Stimulated activated CD4-positive, alpha-beta T cell treated with anti-CD3 and anti-CD28 coated beads, Interleukin-2, amount 100 ng/mL, for 4 hours (primary cell): ENCODE measurements around the gene PTPRA.
A peak's percentile ranks its signal among the peaks of the same experiment; 100 is the strongest.

Experiments used
- DNase-seq: peaks from one replicate; pipeline ENCODE4 v3.0.0-alpha.2; 2020; ENCODE audit warnings: low read depth

The PTPRA gene

DNA sequence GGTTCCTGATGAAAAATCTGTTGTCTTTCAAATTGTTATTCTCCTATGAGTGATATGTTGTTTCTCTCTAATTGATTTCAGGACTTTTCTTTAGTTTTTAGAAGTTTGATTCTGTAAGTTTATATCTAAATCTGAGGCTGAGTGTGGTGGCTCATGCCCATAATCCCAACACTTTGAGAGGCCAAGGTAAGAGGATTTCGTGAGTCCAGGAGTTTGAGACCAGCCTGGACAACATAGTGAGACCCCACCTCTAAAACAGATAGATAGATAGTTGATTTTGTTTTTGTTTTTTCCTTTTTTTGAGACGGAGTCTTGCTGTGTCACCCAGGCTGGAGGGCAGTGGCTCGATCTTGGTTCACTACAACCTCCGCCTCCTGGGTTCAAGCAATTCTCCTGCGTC lies 64.6 kb downstream of the PTPRA start:
- DNase-seq = no peak

- DNase-seq = no peak
Observed at GRCh38 chr20:2942439-2942838, 69.2 kb downstream of the PTPRA start.

GRCh38 chr20:2946988-2947961 lies 74.0 kb downstream of the PTPRA start:
- no peak for DNase-seq

- no peak for DNase-seq
Observed at GRCh38 chr20:2948968-2949367, 75.7 kb downstream of the PTPRA start.

GRCh38 chr20:2952766-2953165 lies 79.5 kb downstream of the PTPRA start:
- no peak for DNase-seq

- no peak for DNase-seq
Observed at GRCh38 chr20:2955257-2955970, 82.1 kb downstream of the PTPRA start.

- DNase-seq = no peak
Observed at GRCh38 chr20:2956480-2956879, 83.2 kb downstream of the PTPRA start.

- DNase-seq = no peak
Observed at GRCh38 chr20:2967841-2968240, 94.6 kb downstream of the PTPRA start.

- DNase-seq = no peak
Observed at GRCh38 chr20:2972126-2972525, 98.8 kb downstream of the PTPRA start.

- DNase-seq = no peak
Observed at GRCh38 chr20:2973574-2973973, 100.3 kb downstream of the PTPRA start.

GRCh38 chr20:2978519-2978918 lies 105.2 kb downstream of the PTPRA start:
- DNase-seq = no peak

DNA sequence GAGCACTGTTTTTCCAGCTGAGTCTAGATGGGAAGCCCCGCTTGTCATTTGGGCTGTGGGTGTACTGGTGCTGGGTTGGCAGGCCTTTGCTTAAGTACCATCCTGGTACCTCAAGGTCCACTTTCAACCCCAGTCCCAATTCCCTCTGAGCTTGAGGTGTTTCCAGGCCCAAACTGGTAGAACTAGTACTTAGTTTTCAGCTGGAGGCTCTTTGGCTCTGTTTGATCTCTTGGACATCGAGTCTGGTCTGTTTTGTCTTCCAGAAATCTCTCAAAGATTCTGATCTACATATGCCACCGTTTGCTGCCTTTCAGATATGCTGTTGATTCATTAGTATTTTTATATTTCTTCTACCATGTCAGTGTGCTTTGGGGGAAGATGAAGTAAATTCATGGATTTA lies 108.4 kb downstream of the PTPRA start:
- no peak for DNase-seq

- DNase-seq = no peak
Observed at GRCh38 chr20:2983508-2983907, 110.2 kb downstream of the PTPRA start.

GRCh38 chr20:2984028-2984501 lies 110.8 kb downstream of the PTPRA start:
- no peak for DNase-seq

- DNase-seq = no peak
Observed at GRCh38 chr20:2984956-2985661, 111.8 kb downstream of the PTPRA start.

- peak; percentile 6 for DNase-seq
Observed at GRCh38 chr20:2986466-2986865, 113.2 kb downstream of the PTPRA start.

- DNase-seq = no peak
Observed at GRCh38 chr20:2987861-2988260, 114.6 kb downstream of the PTPRA start.

- no peak for DNase-seq
Observed at GRCh38 chr20:2991532-2991931, 118.3 kb downstream of the PTPRA start.

DNA sequence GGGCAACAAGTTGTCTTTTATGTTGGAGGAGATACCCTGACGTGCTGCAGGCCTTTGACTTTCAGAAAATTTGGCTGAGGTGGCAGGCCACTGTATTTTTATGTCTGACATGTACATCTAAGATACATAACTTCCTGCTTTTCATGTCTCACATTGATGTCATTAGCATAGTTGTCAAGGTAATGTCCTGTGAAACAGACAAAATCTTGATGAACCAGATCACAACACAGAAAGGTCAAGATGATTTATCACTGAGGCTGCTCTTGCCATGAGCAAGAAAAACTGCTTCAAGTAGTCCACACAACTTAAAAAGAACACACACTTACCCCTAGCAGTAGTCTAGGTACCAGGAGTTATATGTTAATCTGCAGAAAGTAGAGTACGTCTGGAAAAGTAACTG lies 120.0 kb downstream of the PTPRA start:
- no peak for DNase-seq

DNA sequence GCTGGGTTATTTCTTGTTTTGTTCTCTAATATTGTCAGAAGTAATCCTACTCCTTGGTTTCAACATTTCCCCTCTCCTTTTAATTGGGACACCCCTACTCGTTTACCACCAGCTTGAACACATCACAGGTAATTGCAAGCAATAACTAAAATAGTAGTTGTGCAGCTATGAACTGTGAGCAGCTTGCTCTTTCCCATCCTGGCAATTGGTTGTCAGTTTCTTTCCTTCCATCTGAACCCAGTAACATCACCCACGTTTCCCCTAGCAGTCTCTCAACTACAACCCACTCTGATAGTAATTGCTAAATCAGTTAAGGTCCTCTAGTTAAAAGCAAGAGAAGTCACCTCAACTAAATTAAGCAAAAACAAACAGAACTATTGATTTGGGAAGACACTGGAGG lies 122.5 kb downstream of the PTPRA start:
- DNase-seq = no peak

GRCh38 chr20:2998728-2999127 lies 125.4 kb downstream of the PTPRA start:
- DNase-seq = no peak

DNA sequence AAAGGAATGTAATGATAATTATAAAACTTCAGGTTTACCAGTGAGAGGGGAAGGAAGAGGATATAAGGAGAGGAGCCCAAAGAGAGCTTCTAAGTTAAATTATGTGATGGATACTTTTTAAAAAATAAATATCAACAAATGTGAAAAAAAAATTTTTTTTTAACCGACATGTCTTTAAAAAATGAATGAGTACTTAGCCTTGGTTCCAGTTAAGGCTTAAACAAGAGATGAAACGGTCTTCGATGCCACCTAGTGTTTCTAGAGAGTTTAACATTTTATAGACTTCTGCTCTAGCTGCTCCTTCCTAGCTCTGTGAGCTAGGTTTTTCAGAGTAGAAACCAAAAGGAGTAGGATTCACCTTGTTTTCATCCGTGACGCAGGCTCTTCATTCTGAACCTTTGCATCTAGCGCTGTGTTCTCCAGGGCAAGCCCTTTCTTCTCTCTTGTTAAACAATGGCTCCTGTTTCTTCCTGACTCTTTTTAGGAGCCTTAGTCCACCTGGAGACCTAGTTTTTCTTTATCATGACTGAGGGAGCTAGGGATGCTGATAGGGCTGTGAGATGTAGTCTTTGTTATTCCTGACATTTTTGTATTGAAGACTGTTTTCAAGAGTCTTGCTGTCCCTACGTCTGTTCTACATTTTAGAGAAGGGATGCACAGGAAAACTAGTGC lies 127.7 kb downstream of the PTPRA start:
- DNase-seq = no peak
